GM08714 (cell line): Measurements from ENCODE around the gene HOXD11.

Source experiments
- H3K4me3 ChIP-seq: fragments of 200-500 bp; sonication (Bioruptor generic); 2 replicates; pipeline ENCODE4 v1.5.1; 2014; ENCODE audit warnings: mild to moderate bottlenecking, low read length, inconsistent platforms
- ZNF274 ChIP-seq: IDR thresholded peaks from 2 replicates; pipeline ENCODE4 v1.6.1; 2012; ENCODE audit warnings: mild to moderate bottlenecking, low read depth, low read length

HOXD11 gene

DNA sequence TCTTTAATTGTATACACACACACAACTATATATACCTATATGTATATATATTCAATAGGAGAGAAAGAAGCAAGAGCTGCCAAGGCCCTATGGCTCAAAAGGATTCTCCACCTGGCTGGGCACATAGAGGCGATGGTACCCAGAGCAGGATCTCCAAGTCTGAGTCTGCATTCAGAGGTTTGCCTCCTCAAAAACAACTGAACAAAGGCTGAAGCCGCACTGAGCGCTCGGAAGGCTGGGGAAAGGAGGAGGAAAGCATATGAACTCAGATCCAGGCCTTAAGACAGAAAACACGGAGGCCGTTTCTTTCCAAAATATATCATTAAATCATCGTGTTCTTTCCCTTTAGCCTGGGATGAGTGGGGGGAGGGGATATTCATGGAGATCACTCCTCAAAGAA is 3.9 kb upstream of the HOXD11 start:
- no peak for TF ChIP-seq ZNF274
- H3K4me3 ChIP-seq = no peak overlapping the region

- TF ChIP-seq ZNF274 = no peak
- no peak overlapping the region; the same call in 1 of the 2 replicates for H3K4me3 ChIP-seq
Measured at GRCh38 chr2:176103742-176104315, 3.3 kb upstream of the HOXD11 start.

- no peak overlapping the region; the same call in 1 of the 2 replicates for H3K4me3 ChIP-seq
- no peak for TF ChIP-seq ZNF274
Measured at GRCh38 chr2:176104316-176105077, 2.6 kb upstream of the HOXD11 start.

GRCh38 chr2:176105078-176105729 is 1.9 kb upstream of the HOXD11 start:
- H3K4me3 ChIP-seq = no peak overlapping the region
- TF ChIP-seq ZNF274 = no peak

- H3K4me3 ChIP-seq = no peak overlapping the region
- no peak for TF ChIP-seq ZNF274
Measured at GRCh38 chr2:176105730-176106580, 1.1 kb upstream of the HOXD11 start.

DNA sequence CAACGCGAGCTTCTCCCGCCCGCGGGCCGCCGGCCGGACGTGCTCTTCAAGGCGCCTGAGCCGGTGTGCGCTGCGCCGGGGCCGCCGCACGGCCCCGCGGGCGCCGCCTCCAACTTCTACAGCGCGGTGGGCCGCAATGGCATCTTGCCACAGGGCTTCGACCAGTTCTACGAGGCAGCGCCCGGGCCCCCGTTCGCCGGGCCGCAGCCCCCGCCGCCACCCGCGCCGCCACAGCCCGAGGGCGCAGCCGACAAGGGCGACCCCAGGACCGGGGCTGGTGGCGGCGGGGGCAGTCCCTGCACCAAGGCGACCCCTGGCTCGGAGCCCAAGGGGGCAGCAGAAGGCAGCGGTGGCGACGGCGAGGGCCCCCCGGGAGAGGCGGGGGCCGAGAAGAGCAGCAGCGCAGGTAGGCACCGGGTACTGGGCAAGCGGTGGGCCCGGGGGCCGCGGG is 676 bp downstream of the HOXD11 start:
- no peak overlapping the region; the same call in 1 of the 2 replicates for H3K4me3 ChIP-seq
- TF ChIP-seq ZNF274 = no peak

DNA sequence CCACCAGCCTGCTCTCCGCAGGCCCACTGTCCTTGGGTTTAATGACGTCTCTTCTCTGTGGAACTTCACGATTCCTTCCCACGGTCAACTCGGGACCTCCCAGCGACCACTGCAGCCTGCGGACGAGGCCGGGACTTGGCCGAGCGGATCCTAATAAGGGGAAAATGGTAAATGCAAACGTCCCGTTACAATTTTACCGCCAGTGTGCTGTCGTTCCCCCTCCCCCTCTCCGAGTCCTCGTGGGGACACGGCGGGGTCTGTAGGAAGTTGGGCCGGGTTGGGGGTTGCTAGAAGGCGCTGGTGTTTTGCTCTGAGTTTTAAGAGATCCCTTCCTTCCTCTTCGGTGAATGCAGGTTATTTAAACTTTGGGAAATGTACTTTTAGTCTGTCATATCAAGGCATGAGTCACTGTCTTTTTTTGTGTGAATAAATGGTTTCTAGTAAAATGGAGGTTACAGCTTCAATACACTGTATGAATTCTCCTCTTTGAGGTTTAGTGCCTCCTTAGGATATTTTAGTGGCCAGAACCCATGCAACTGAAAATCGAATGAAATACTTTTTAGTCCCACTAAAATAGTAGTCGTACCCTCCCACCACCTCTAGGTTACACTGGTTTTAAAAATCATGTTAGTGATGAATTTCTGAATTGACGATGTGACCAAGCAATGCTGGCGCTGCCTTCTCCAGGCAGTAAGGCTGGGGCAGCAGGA is 2.3 kb downstream of the HOXD11 start:
- no peak for TF ChIP-seq ZNF274
- H3K4me3 ChIP-seq = no peak overlapping the region; the same call in 1 of the 2 replicates

GRCh38 chr2:176109946-176110345 is 2.9 kb downstream of the HOXD11 start:
- H3K4me3 ChIP-seq = no peak overlapping the region
- TF ChIP-seq ZNF274 = no peak

DNA sequence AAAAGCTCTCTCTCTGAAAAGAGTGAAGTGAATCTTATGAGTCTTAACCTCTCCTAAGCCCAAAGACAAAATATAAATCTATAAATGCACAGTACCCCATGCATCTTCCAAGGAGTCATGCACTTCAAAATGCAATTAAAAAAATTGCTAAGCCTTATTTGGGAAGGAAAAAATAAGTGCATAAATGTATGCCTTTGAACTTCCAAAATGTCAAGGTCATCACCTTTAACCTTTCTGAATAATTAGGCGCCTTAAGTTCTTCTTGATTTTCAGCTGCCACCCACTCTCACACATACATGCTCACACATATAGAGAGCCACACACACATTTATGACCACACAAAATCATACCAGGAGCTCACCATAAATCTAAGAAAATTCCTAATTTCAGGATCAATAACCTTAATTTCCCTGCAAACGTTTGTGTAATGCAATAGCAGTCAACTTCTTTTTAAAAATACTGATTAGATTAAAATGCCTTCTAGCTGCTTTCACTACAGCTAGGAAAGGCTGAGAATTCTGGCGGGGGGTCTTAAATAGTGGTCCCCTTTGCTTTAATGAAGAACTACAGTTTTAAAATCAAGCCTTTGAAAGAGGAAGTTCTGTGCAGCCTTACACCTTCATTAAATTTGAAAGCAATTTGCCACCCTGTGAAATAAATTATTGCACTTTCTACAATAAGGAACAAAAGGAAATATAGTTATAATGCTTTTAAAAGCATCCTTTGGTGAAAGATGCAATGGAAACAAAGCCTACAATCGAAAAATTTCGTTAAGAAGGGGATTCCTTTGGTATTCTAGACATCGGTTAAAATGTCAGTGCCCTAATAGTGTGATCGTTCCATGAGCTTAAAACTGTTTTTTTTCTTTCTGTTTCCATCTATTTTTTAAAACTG is 3.6 kb downstream of the HOXD11 start:
- no peak overlapping the region for H3K4me3 ChIP-seq
- TF ChIP-seq ZNF274 = no peak

DNA sequence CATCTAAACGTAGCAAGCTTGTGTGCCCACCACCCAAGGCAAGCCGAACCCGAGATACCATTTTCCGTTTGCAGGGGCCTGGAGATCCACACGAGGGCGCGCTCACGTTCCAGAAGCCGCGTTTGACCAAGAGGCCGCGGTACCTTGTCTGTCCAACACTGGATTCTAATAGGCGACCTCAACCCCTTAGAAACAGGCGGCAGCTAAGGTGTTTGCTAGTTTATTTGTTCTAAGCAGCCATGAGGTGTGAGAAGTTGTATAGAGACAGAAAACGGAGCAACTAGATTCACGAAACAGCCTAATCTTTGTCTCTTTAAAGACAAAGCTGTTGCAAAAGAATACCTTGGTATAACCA is 4.2 kb downstream of the HOXD11 start:
- no peak for TF ChIP-seq ZNF274
- no peak overlapping the region for H3K4me3 ChIP-seq

DNA sequence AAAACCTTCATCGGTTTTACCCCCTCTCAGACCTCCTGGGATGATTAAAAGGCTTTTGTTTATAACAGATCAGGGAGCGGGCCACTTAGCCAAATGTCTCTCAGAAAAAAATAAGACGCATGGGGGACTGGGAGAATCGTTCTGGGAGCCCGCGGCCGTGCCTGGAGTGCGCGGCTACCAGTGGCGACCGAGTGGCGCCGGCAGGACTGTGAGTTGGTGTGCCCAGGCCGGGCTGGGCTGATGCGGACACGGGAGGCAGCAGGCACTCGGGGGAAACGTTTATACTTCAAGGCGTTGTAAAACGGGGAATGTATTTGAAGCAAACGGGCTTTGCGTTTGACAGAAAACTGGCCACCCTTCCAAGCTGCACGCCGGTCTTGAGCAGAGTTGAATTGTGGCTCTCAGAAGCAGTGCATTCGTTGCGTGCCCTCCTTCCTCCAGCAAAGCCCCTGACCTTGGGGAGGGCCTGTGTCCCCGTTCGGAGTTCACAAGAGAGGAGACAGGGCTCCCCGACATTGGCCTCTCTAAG is 4.8 kb downstream of the HOXD11 start:
- TF ChIP-seq ZNF274 = no peak
- no peak overlapping the region for H3K4me3 ChIP-seq
